ENCODE results near the gene NTRK3. TPM values are rescaled to one million over a fixed set of nuclear protein-coding genes. Genes with fewer than 3 reads are reported as not detected.
A peak's percentile ranks its signal among the peaks of the same experiment; 100 is the strongest.

The NTRK3 gene
- total RNA-seq, 1 experiment from 2014 or later: 6.8 TPM

GRCh38 chr15:87896936-87897335, 359.6 kb downstream of the NTRK3 start:
- in situ Hi-C loops (cut with HindIII; ENCODE audit: low sequenced_read_pairs): no loop called here
- peak; percentile 18 for DNase-seq (ENCODE audit: low spot score)

- in situ Hi-C loops (cut with HindIII; ENCODE audit: low sequenced_read_pairs): no loop called here
- no peak for DNase-seq (ENCODE audit: low spot score)
Measured at GRCh38 chr15:87887177-87887576, 369.4 kb downstream of the NTRK3 start.

- no peak for DNase-seq (ENCODE audit: low spot score)
- in situ Hi-C loops (cut with HindIII; ENCODE audit: low sequenced_read_pairs): no loop called here
Measured at GRCh38 chr15:87881026-87881425, 375.5 kb downstream of the NTRK3 start.

GRCh38 chr15:87877822-87878542, 378.6 kb downstream of the NTRK3 start:
- no peak for DNase-seq (ENCODE audit: low spot score)
- in situ Hi-C loops (cut with HindIII; ENCODE audit: low sequenced_read_pairs): no loop called here

DNA sequence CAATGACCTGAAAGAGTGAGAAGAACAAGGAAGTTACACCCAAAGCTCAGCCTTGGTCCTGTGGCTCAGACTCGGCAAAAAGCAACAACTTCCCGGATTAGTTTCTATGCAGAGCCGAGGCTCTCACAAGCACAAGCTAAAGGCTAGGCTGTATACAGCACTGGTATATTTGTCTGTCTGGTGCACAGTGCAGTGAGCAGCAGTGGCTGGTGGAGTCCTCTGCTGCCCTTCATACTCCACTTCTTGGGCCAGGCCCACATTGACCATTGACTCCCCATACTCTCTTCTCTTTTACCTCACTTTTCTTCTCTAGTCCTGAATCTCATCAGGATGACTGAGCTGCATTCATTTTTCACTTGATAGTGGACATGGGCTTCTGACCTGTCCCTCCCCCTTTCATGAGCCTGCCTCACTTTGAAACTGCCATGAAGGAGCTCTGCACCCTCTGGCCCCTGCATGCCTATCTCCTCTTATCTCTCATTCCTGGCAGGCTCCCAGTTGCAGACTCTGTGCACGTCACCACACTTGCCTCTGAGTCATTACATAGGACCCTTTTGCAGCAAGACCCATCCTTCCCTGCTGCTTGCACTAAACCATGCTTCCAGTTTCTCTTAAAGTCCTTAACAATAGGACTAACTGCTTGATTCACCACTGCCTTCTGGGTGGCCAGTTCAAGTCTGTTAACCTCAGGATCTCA, 379.3 kb downstream of the NTRK3 start:
- in situ Hi-C loops (cut with HindIII; ENCODE audit: low sequenced_read_pairs): no loop called here
- no peak for DNase-seq (ENCODE audit: low spot score)

- in situ Hi-C loops (cut with HindIII; ENCODE audit: low sequenced_read_pairs): no loop called here
- DNase-seq (ENCODE audit: low spot score): peak; percentile 20
Measured at GRCh38 chr15:87874896-87875711, 381.4 kb downstream of the NTRK3 start.

GRCh38 chr15:87873516-87873915, 383.0 kb downstream of the NTRK3 start:
- no peak for DNase-seq (ENCODE audit: low spot score)
- in situ Hi-C loops (cut with HindIII; ENCODE audit: low sequenced_read_pairs): no loop called here

GRCh38 chr15:87871731-87872320, 384.7 kb downstream of the NTRK3 start:
- in situ Hi-C loops (cut with HindIII; ENCODE audit: low sequenced_read_pairs): no loop called here
- DNase-seq (ENCODE audit: low spot score): peak; percentile 10

DNA sequence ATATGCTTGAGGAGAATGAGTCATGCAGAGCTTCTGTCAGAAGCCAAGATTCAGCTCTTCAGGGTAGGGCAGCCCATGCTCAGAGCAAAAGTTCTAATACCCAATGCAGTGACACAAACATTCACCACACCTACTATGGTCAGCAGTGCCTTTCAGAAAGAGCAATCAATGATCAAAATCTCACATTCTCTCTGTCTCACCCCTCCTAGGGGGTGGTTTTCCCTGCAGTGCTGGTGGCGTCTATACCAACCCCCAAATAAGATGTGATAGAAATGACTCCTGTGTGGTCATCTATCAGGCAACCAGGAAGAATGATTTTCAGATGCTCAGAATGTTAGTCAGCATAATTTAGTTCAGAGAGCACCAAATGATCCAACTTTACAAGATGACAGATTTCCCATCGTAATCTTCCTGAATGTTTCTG, 385.3 kb downstream of the NTRK3 start:
- in situ Hi-C loops (cut with HindIII; ENCODE audit: low sequenced_read_pairs): no loop called here
- no peak for DNase-seq (ENCODE audit: low spot score)

GRCh38 chr15:87866961-87867360, 389.6 kb downstream of the NTRK3 start:
- no peak for DNase-seq (ENCODE audit: low spot score)
- in situ Hi-C loops (cut with HindIII; ENCODE audit: low sequenced_read_pairs): no loop called here

GRCh38 chr15:87863152-87863551, 393.4 kb downstream of the NTRK3 start:
- no peak for DNase-seq (ENCODE audit: low spot score)

GRCh38 chr15:87860743-87861142, 395.8 kb downstream of the NTRK3 start:
- in situ Hi-C loops (cut with HindIII; ENCODE audit: low sequenced_read_pairs): no loop called here

More at GRCh38 chr15:87863152-87863551, 393.4 kb downstream of the NTRK3 start:
- in situ Hi-C loops (cut with HindIII; ENCODE audit: low sequenced_read_pairs): no loop called here

DNA sequence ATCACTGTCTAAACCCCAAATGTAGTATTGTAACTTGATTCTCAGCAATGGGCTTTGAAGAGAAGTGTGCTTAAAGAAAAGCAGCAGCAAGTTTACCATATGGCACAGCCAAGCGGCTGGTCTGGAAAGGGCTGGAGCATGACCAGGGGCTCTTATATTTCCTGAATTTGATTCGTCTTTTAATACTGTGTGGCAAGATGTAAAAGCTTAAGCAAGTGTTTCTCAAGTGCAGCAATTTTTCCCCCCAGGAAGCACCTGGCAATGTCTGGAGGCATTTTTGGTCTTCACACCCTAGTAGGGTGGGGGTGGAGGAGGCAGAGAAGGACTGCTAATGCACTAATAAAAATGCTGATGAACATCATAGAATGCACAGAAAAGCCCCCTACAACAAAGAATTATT, 397.9 kb downstream of the NTRK3 start:
- DNase-seq (ENCODE audit: low spot score): no peak
- in situ Hi-C loops (cut with HindIII; ENCODE audit: low sequenced_read_pairs): no loop called here

More at GRCh38 chr15:87860743-87861142, 395.8 kb downstream of the NTRK3 start:
- no peak for DNase-seq (ENCODE audit: low spot score)

DNA sequence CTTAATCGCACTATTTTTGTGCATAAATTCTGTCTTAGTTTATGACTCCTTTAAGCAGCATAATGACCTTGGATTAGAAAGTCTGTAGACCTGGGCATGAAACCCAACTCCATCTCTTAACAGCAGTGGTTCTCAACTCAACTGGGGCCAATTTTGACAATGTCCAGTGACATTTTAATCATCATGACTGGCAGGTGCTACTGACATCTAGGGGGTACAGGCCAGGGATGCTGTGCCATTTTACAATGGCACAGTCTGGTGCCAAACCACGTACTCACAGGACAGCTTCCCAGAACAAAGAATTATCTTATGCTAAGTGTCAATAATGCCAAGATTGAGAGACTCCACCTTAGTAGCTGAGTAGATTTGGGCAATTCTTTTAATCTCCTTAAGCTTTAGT, 405.0 kb downstream of the NTRK3 start:
- DNase-seq (ENCODE audit: low spot score): no peak
- in situ Hi-C loops (cut with HindIII; ENCODE audit: low sequenced_read_pairs): no loop called here

DNA sequence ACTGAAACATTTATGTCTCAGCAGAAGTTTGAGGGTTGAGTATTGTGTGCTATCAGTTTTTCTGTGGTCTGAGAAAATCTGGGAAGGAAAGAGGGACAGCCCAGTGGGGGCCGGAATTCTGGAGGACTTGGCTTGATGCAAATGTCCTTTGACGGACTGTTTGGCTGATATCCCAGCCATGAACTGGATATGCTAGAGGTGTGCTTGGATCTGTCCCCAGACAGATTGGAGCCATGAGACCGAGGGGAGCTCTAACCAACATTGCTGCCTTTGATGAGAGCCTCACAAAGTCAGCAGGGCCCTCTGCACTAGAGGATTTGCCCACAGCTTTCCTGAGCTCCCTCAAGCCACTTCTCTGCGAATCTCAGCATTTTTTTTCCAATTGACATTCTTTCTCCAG, 405.6 kb downstream of the NTRK3 start:
- in situ Hi-C loops (cut with HindIII; ENCODE audit: low sequenced_read_pairs): no loop called here
- peak; percentile 83 for DNase-seq (ENCODE audit: low spot score)

- in situ Hi-C loops (cut with HindIII; ENCODE audit: low sequenced_read_pairs): no loop called here
- no peak for DNase-seq (ENCODE audit: low spot score)
Measured at GRCh38 chr15:87849181-87849580, 407.4 kb downstream of the NTRK3 start.

DNA sequence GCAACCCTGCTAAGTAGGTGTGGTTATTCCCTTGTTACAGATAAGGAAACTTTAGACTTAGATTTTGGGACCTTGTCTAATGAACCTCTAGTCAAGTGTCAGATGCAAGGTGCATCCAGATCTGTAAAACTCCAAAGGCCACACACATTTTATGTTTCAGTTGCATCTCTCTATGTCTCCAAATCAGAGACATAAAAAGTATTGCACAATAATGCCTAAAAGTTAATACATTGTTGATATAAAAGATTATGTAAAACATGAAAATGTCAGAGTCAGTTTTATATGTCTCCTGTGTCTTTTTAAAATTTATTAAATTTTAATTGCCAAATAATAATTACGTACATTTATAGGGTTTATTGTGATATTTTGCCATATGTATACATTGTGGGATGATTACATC, 408.5 kb downstream of the NTRK3 start:
- in situ Hi-C loops (cut with HindIII; ENCODE audit: low sequenced_read_pairs): no loop called here
- no peak for DNase-seq (ENCODE audit: low spot score)

- in situ Hi-C loops (cut with HindIII; ENCODE audit: low sequenced_read_pairs): no loop called here
- DNase-seq (ENCODE audit: low spot score): no peak
Measured at GRCh38 chr15:87846746-87847145, 409.8 kb downstream of the NTRK3 start.

DNA sequence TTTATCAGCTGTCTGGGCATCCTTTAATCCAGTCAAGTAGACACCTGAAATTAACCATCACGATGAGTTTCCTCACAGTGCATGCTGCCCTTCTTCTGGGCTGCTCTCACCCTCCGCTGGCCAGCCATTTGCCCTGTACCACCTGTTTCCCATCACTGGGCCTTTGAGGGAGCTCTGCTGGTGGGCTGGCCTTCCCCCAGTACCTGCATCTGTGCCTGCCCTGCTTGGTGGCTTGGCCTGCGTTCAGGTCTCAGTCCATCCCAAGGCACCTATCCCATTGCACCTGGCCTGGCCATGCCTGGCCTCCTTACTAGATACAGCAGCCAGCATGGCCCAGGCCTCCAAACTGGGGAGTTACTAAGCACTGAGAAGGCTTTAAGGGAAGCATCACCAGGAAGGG, 413.2 kb downstream of the NTRK3 start:
- peak; percentile 74 for DNase-seq (ENCODE audit: low spot score)
- in situ Hi-C loops (cut with HindIII; ENCODE audit: low sequenced_read_pairs): no loop called here

All from G401 (cell line).